ENCODE data around the gene HECTD2.

HECTD2 gene

GRCh38 chr10:91487911-91488582 lies 77.9 kb downstream of the HECTD2 start:
- no peaks in the 10 kb centered on the region for H3K36me3 ChIP-seq (ENCODE audit: control insufficient read depth, insufficient read depth, low read length)
- H3K27me3 ChIP-seq (ENCODE audit: control insufficient read depth, insufficient read depth, low read length), result no peaks in the 10 kb centered on the region
- H3K9ac ChIP-seq, result no peak overlapping the region
- no peak for TF ChIP-seq CTCF (IDR thresholded peaks at IDR 0.05)
- no peaks in the 10 kb centered on the region for H3K9me3 ChIP-seq (ENCODE audit: control insufficient read depth, low read length)
- H2AFZ ChIP-seq, result no peak overlapping the region
- H3K4me2 ChIP-seq (ENCODE audit: low read length), result no peak overlapping the region
- H3K79me2 ChIP-seq, result no peaks in the 10 kb centered on the region
- H3K4me1 ChIP-seq, result no peaks in the 10 kb centered on the region
- no peak overlapping the region for H3K27ac ChIP-seq
- no peak overlapping the region for H3K4me3 ChIP-seq (ENCODE audit: low read depth, low read length)

- Histone ChIP-seq H3K4me1 (no peaks in the 10 kb centered on the region), H3K79me2 (no peaks in the 10 kb centered on the region), H3K36me3 (ENCODE audit: control insufficient read depth, insufficient read depth, low read length) (no peaks in the 10 kb centered on the region), H3K9me3 (ENCODE audit: control insufficient read depth, low read length) (no peaks in the 10 kb centered on the region), H3K27ac (no peak overlapping the region), H3K4me2 (ENCODE audit: low read length) (no peak overlapping the region), H2AFZ (no peak overlapping the region), H3K27me3 (ENCODE audit: control insufficient read depth, insufficient read depth, low read length) (no peaks in the 10 kb centered on the region), H3K9ac (no peak overlapping the region), H3K4me3 (ENCODE audit: low read depth, low read length) (no peak overlapping the region)
- peak; percentile 56 for TF ChIP-seq CTCF (IDR thresholded peaks at IDR 0.05)
Observed at GRCh38 chr10:91493313-91493712, 83.2 kb downstream of the HECTD2 start.

- Histone ChIP-seq H3K27me3 (ENCODE audit: control insufficient read depth, insufficient read depth, low read length) (no peaks in the 10 kb centered on the region), H3K27ac (no peak overlapping the region), H3K79me2 (no peaks in the 10 kb centered on the region), H2AFZ (no peak overlapping the region), H3K4me2 (ENCODE audit: low read length) (no peak overlapping the region), H3K36me3 (ENCODE audit: control insufficient read depth, insufficient read depth, low read length) (no peaks in the 10 kb centered on the region), H3K4me3 (ENCODE audit: low read depth, low read length) (no peak overlapping the region), H3K4me1 (no peaks in the 10 kb centered on the region), H3K9me3 (ENCODE audit: control insufficient read depth, low read length) (no peaks in the 10 kb centered on the region), H3K9ac (no peak overlapping the region)
- TF ChIP-seq CTCF (IDR thresholded peaks at IDR 0.05), result no peak
Observed at GRCh38 chr10:91495402-91495801, 85.3 kb downstream of the HECTD2 start.

GRCh38 chr10:91496016-91496415 lies 85.9 kb downstream of the HECTD2 start:
- Histone ChIP-seq H3K36me3 (ENCODE audit: control insufficient read depth, insufficient read depth, low read length) (no peaks in the 10 kb centered on the region), H3K9ac (no peak overlapping the region), H2AFZ (no peak overlapping the region), H3K4me1 (no peaks in the 10 kb centered on the region), H3K4me3 (ENCODE audit: low read depth, low read length) (no peak overlapping the region), H3K4me2 (ENCODE audit: low read length) (no peak overlapping the region), H3K79me2 (no peaks in the 10 kb centered on the region), H3K27ac (no peak overlapping the region), H3K9me3 (ENCODE audit: control insufficient read depth, low read length) (no peaks in the 10 kb centered on the region), H3K27me3 (ENCODE audit: control insufficient read depth, insufficient read depth, low read length) (no peaks in the 10 kb centered on the region)
- TF ChIP-seq CTCF (IDR thresholded peaks at IDR 0.05), result no peak

Measured in parathyroid adenoma (tissue), 2 donors.